GM23248 (cell line): Measurements from ENCODE around the gene PKIG. TPM values are rescaled to one million over a fixed set of nuclear protein-coding genes. Genes with fewer than 3 reads are reported as not detected.
"Not testable (repeated sequence)": the region's sequence is repeated elsewhere in the genome, so short reads cannot be mapped to it uniquely, and the experiment has no call there.

Source experiments
- DNase-seq: peaks from one replicate; pipeline ENCODE4 v3.0.0-alpha.2; 2015
- H2AFZ ChIP-seq: fragments of 200-600 bp; sonication (generic); 2 replicates; pipeline ENCODE4 v1.6.1; 2016; ENCODE audit warnings: antibody characterized with exemption
- H3F3A ChIP-seq: fragments of 200-600 bp; sonication (generic); 2 replicates; pipeline ENCODE4 v1.6.1; 2016; ENCODE audit warnings: mild to moderate bottlenecking, antibody characterized with exemption, mixed run types; ENCODE audit not compliant: insufficient read depth
- H3K27ac ChIP-seq: fragments of 200-600 bp; sonication (generic); 2 replicates; pipeline ENCODE4 v1.5.1; 2016; ENCODE audit warnings: mild to moderate bottlenecking
- H3K27me3 ChIP-seq: fragments of 200-600 bp; sonication (generic); replicated peaks from 2 replicates; pipeline ENCODE4 v1.6.1; 2016; ENCODE audit warnings: mild to moderate bottlenecking; ENCODE audit not compliant: insufficient read depth
- H3K36me3 ChIP-seq: fragments of 200-600 bp; sonication (generic); 2 replicates; pipeline ENCODE4 v1.6.1; 2016; ENCODE audit warnings: low read depth, mild to moderate bottlenecking
- H3K4me1 ChIP-seq: fragments of 200-600 bp; sonication (generic); 2 replicates; pipeline ENCODE4 v1.6.1; 2016; ENCODE audit warnings: mild to moderate bottlenecking; ENCODE audit not compliant: insufficient read depth
- H3K4me2 ChIP-seq: fragments of 200-600 bp; sonication (generic); one replicate; pipeline ENCODE4 v1.6.1; 2016; ENCODE audit warnings: mild to moderate bottlenecking; ENCODE audit not compliant: unreplicated experiment
- H3K4me3 ChIP-seq: fragments of 200-600 bp; sonication (generic); 2 replicates; pipeline ENCODE4 v1.5.1; 2016; ENCODE audit warnings: mild to moderate bottlenecking
- H3K79me2 ChIP-seq: fragments of 200-600 bp; sonication (generic); 2 replicates; pipeline ENCODE4 v1.6.1; 2016; ENCODE audit warnings: mild to moderate bottlenecking; ENCODE audit not compliant: insufficient read depth
- H3K9ac ChIP-seq: fragments of 200-600 bp; sonication (generic); 2 replicates; pipeline ENCODE4 v1.6.1; 2016; ENCODE audit warnings: mild to moderate bottlenecking
- H3K9me2 ChIP-seq: fragments of 200-600 bp; sonication (generic); 2 replicates; pipeline ENCODE4 v1.6.1; 2016; ENCODE audit warnings: mixed run types, mild to moderate bottlenecking, moderate library complexity; ENCODE audit not compliant: insufficient read depth
- H3K9me3 ChIP-seq: fragments of 200-600 bp; sonication (generic); one replicate; pipeline ENCODE4 v1.6.1; 2017; ENCODE audit warnings: low read depth
- H4K20me1 ChIP-seq: fragments of 200-600 bp; sonication (generic); 2 replicates; pipeline ENCODE4 v1.6.0; 2016; ENCODE audit not compliant: insufficient read depth
- EZH2 ChIP-seq: fragments of 200-600 bp; sonication (generic); IDR thresholded peaks from 2 replicates; pipeline ENCODE4 v1.6.1; 2018; ENCODE audit warnings: antibody characterized with exemption, mild to moderate bottlenecking; ENCODE audit not compliant: insufficient read depth, poor library complexity, severe bottlenecking
- EZH2phosphoT487 ChIP-seq: fragments of 200-600 bp; sonication (generic); IDR thresholded peaks from 2 replicates; pipeline ENCODE4 v1.6.1; 2018; ENCODE audit warnings: antibody characterized with exemption, moderate library complexity, mild to moderate bottlenecking, low read depth; ENCODE audit not compliant: insufficient read depth
- WGBS, 2 experiments: methylation state at CpG; one replicate each; pipeline ENCODE4 v1.1.6; 2015 to 2017; ENCODE audit warnings: low lambda C conversion rate in 2 of 2, low coverage in 1 of 2; ENCODE audit errors: missing lambda C conversion rate in 2 of 2; 5-methylcytosine and 5-hydroxymethylcytosine counted together
- in situ Hi-C: fragments of 300-500 bp; cut with MboI; formaldehyde crosslinking; loops from 2 replicates; pipeline ENCODE4 v1.15.0; 2020
- polyA plus RNA-seq: library from polyadenylated mRNA; unstranded; fragments of >200 nt; fragmentation: Nextera tagmentation; extraction: Ambion mirVana; gene quantifications from 2 replicates; pipeline ENCODE4 v1.2.1, GENCODE V29; 2016
- total RNA-seq: library from RNA; depleted of rRNA; stranded (reverse); fragments of >200 nt; shearing (Covaris generic); gene quantifications from 2 replicates; pipeline ENCODE4 v1.2.3, GENCODE V29; 2014

Gene PKIG
- total and polyA plus RNA-seq, 2 experiments from 2014 or later = 46.0 to 83.7 TPM

DNA sequence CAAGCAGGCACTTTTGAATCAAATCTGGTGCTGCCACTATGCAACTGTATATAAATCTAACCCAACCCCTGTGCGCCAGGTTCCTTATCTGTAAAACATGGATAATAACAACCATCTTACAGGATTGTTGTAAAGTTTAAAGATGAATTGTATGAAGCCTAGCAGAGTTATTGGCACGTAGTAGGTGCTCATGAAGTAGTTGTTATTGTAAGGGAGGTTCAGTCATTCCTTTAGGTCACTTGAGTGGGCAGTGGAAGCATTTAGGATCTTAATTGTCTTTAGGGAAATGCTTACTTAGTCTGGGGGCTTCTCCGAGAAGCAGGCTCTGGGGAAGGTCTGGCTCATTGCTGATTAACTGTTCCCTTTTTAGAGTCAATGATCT is 29.8 kb upstream of the PKIG start:
- Histone ChIP-seq H3F3A (peaks cover 34% of the 10 kb centered on the region), H3K9me3 (no peaks in the 10 kb centered on the region), H3K4me1 (peaks cover 36% of the 10 kb centered on the region), H4K20me1 (no peaks in the 10 kb centered on the region), H3K27me3 (no peaks in the 10 kb centered on the region), H3K36me3 (no peaks in the 10 kb centered on the region), H3K79me2 (peaks cover 28% of the 10 kb centered on the region), H3K4me2 (peak overlapping the region; percentile 35), H3K9me2 (no peaks in the 10 kb centered on the region), H3K4me3 (peak overlapping the region; percentile 12; the same call in 1 of the 2 replicates), H3K27ac (peak overlapping the region; percentile 67), H3K9ac (peak overlapping the region; percentile 45), H2AFZ (no peak overlapping the region)
- no peak for DNase-seq
- in situ Hi-C loops = no loop called here
- TF ChIP-seq EZH2 (no peak), EZH2phosphoT487 (no peak)
- 24 to 28% methylated on average over 3 of the region's 3 CpGs for WGBS, 2 experiments

- Histone ChIP-seq H3K4me1 (peaks cover 32% of the 10 kb centered on the region), H3K9ac (peak overlapping the region; percentile 45), H2AFZ (peak overlapping the region; percentile 7; the same call in 1 of the 2 replicates), H3K27ac (peak overlapping the region; percentile 67), H3K79me2 (peaks cover 27% of the 10 kb centered on the region), H3K4me2 (peak overlapping the region; percentile 35), H3K9me3 (no peaks in the 10 kb centered on the region), H4K20me1 (no peaks in the 10 kb centered on the region), H3K36me3 (no peaks in the 10 kb centered on the region), H3F3A (peaks cover 32% of the 10 kb centered on the region), H3K4me3 (peak overlapping the region; percentile 12; the same call in 1 of the 2 replicates), H3K9me2 (no peaks in the 10 kb centered on the region), H3K27me3 (no peaks in the 10 kb centered on the region)
- 16 to 18% methylated on average over 6 of the region's 6 CpGs for WGBS, 2 experiments
- TF ChIP-seq EZH2 (no peak), EZH2phosphoT487 (no peak)
- DNase-seq = peak; percentile 82
- in situ Hi-C loops = no loop called here
Measured at GRCh38 chr20:44552950-44553908, 29.1 kb upstream of the PKIG start.

DNA sequence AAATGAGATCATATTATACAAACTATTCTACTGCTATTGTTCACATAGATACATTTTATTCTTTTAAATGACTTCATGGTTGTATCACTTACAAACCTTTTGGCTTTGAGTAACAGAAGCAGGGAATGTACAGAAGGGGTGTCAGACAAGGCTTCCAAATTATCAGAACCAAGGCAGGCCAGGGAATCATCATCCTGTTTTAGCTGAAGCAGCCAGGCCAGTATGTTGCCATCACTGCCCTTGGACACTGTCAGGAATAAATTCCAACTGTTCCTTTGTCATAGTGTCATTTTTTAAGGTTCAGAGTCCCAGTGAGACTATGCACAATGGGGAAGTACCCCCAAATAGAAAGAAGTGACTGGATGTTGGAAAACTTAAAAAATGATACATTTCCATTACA is 23.1 kb upstream of the PKIG start:
- peaks cover 16% of the 10 kb centered on the region for H3K79me2 ChIP-seq
- no peaks in the 10 kb centered on the region for H3K36me3 ChIP-seq
- H2AFZ ChIP-seq = no peak overlapping the region
- H3K27ac ChIP-seq = no peak overlapping the region
- H3K4me1 ChIP-seq = no peaks in the 10 kb centered on the region
- no peaks in the 10 kb centered on the region for H3F3A ChIP-seq
- H3K9me2 ChIP-seq = no peaks in the 10 kb centered on the region
- H3K9me3 ChIP-seq = no peaks in the 10 kb centered on the region
- TF ChIP-seq EZH2 = no peak
- TF ChIP-seq EZH2phosphoT487 = no peak
- H3K4me3 ChIP-seq = no peak overlapping the region
- H3K4me2 ChIP-seq = no peak overlapping the region
- DNase-seq = no peak
- H4K20me1 ChIP-seq = no peaks in the 10 kb centered on the region
- no peak overlapping the region for H3K9ac ChIP-seq
- in situ Hi-C loops = no loop called here
- no peaks in the 10 kb centered on the region for H3K27me3 ChIP-seq

- Histone ChIP-seq H3F3A (no peaks in the 10 kb centered on the region), H4K20me1 (no peaks in the 10 kb centered on the region), H3K79me2 (peaks cover 14% of the 10 kb centered on the region), H3K4me3 (no peak overlapping the region), H3K9ac (no peak overlapping the region), H3K9me2 (no peaks in the 10 kb centered on the region), H2AFZ (no peak overlapping the region), H3K27ac (no peak overlapping the region), H3K36me3 (no peaks in the 10 kb centered on the region), H3K4me1 (no peaks in the 10 kb centered on the region), H3K9me3 (no peaks in the 10 kb centered on the region), H3K27me3 (no peaks in the 10 kb centered on the region), H3K4me2 (no peak overlapping the region)
- in situ Hi-C loops = no loop called here
- DNase-seq = no peak
- 97 to 99% methylated on average over 2 of the region's 2 CpGs for WGBS, 2 experiments
- TF ChIP-seq EZH2 (no peak), EZH2phosphoT487 (no peak)
Measured at GRCh38 chr20:44560229-44560628, 22.1 kb upstream of the PKIG start.

DNA sequence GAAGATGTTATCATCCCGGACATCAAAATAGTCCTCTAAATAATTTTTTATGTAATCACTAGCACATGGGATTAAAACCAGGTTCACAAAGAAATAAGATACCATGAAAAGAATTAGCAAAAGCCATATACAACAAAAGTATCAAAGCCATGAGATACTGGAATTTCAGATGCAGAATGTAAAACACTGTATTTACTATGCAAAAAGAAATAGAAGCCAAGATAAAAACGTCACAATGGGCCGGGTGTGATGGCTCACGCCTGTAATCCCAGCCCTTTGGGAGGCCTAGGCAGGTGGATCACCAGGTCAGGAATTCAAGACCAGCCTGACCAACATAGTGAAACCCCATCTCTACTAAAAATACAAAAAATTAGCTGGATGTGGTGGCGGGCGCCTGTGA is 21.6 kb upstream of the PKIG start:
- H3K79me2 ChIP-seq, H3K4me3 ChIP-seq, in situ Hi-C loops, H3K4me2 ChIP-seq, H3K36me3 ChIP-seq, H4K20me1 ChIP-seq, H2AFZ ChIP-seq, H3K9me3 ChIP-seq, H3K9me2 ChIP-seq, H3F3A ChIP-seq, H3K27me3 ChIP-seq, H3K9ac ChIP-seq, H3K4me1 ChIP-seq, DNase-seq, H3K27ac ChIP-seq: not testable (repeated sequence)
- 79 to 83% methylated on average over 6 of the region's 6 CpGs for WGBS, 2 experiments
